ENCODE measurements around the gene VAX1.

The VAX1 gene

DNA sequence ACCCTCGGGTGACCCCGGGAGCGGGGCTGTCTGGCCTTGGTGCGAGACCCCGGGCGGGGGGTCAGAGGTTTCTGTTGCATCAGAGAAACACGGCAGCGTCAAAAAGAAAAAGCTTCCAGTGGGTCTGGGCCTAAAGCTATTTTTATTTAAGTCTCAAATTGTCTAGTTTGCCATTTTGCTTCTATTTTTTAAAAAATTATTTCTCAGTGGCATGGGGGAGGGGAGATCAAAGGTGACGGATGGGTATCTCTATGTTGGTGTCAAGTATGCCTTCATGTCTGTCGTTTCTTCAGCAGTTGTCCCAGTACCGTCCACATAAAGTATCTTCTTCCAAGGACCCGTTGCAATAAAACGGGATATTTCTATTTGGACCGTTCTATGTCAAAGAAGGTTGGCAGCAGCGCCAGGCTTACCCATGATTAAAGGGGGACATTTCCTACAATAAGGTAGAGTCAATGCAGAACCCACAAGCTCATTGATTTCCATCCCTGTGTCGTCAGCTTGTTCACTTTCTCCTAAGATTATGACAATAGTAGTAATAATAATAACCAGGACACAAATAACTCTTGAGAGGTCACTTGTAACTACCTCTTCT is 26.0 kb upstream of the VAX1 start:
- no peak for DNase-seq

DNA sequence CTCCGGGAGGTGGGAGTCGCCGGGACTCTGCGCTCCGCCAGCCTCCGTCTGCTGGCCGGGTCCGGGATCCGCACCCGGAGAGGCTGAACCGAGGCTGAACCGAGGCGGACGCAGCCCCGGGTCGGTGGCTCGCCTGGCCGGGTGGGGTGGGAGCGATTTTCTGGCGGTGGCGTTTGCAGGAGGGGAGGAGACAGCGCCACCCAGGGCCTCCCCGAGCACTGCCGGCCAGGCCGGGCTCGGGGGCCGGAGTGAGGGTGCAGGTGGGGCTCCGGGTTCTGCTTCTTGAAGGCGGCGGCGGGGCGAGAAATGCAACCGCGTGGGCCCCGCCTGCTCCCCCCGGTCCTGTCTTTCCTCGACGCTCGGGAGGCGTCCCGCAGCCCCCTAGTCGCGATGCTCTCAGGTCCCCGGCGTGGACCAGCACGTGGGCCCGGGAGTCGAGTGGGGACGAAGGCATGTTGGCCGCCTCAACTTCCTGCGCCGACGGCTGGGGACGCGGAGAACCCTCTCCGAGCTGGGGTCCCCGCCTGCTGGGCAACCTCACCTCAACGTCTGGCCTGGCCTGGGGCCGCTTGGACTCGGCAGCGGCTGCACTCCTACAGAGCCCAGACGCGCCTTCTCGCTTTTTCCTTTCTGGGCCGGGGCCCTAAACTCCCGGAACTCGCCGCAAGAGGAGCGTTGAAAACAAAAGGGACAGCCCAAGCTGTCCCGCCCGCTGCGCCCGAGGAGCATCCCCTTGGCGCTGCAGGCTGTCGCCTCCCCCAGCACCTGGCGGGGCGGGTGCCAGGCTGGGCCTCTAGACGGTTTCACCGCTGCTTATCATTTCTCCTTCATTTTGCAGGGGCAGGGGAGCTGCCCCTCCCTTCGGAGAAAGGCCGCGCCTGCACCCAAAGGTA is 25.2 kb upstream of the VAX1 start:
- DNase-seq: no peak

DNA sequence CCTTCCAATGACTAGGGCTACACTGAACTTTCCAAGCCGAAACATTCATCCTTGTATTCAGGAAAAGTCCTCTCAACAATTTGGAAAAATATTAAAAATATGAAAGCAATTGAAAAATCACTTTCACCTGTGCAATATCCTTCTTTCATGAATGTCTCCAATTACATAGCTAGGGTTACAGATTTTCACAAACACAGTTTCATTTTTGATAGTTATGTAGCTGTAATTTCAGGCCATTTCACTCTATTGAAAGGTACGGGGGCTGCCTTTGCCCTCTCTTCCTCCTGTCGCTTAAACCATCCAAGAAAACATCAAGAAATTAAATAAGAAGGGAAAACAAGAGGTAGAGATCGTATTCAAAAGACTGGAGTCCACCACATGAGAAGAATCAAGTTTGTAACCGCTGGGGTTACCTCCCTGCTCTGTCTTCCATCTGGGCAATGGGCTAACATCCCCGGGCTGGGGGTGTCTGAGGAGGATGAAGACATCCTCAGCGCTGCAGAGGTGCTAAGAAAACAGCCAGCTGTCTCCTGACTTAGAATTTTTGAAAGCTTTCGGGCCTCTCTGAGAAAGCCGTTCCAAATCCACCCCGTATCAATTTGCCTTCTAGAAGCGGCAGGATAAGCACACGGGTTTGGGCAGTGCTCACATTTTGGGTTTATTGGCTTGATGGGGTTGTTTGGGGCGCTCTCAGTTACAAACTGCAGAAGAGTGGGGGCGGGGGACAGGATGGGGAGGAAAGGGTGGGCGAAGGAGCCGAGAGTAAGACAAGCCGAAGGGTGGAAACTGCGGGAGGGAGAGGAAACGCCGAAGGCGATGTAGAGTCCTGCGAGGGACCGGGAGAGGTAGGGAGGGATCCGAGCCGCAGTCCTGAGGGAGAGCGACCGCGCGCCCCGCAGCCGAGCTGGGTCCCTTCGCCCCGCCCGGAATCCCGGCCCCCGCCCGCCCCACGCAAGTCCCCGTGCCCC is 24.3 kb upstream of the VAX1 start:
- no peak for DNase-seq

DNA sequence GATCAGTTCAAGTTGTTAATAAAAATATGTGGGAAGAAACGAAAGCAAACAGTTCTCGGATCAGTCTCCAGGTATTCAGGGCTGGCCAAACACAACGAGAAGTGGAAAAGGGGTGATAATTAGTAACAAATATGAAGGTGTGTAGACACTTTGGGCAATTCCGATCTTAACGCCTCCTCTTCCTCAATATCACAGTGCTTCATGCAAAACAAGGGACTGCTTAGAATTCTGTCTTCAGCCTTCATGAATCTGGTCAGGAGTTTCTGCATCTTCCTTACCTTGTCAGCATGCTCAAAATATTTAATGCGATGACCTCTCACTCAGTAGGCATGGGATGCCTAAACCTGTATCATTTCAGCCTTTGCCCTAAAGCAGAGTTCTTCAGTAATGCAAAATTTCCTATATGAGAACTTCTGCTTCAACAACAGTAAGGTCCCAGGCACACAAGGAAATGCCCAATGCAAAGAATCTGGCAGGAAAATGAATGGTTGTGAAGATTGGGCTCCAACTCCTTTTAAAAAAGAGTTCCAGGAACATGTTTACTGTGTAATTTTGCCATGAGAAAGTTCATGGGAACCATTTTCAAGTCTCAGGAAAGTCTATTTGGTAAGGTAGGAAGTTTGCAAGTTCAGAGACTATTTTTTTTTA is 23.4 kb upstream of the VAX1 start:
- DNase-seq: no peak

- no peak for DNase-seq
Observed at GRCh38 chr10:117160567-117160966, 22.5 kb upstream of the VAX1 start.

DNA sequence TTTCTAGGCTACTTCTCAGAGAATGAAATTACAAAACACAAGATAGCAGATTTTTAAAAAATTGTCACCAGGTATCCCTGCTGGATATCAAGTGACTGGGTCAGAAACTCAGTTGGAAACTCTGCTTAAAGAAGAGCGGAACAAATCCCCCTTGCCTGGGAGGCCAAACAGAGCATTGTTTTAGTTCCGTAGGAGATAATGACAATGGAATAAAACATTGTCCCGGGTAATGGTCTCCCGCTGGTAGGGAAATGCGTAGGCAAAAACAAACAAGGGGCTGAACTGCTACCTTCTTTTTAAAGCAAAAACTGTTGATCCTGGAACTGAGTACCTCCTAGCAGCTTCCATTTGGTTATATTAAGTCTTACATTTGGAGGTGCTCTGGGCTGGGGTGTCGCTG is 21.3 kb upstream of the VAX1 start:
- no peak for DNase-seq

GRCh38 chr10:117158297-117158696 is 20.2 kb upstream of the VAX1 start:
- DNase-seq: no peak

- DNase-seq: no peak
Observed at GRCh38 chr10:117152668-117153067, 14.6 kb upstream of the VAX1 start.

- DNase-seq: no peak
Observed at GRCh38 chr10:117148284-117148683, 10.2 kb upstream of the VAX1 start.

GRCh38 chr10:117145019-117145418 is 6.9 kb upstream of the VAX1 start:
- no peak for DNase-seq

- DNase-seq: no peak
Observed at GRCh38 chr10:117143103-117143823, 5.2 kb upstream of the VAX1 start.

DNA sequence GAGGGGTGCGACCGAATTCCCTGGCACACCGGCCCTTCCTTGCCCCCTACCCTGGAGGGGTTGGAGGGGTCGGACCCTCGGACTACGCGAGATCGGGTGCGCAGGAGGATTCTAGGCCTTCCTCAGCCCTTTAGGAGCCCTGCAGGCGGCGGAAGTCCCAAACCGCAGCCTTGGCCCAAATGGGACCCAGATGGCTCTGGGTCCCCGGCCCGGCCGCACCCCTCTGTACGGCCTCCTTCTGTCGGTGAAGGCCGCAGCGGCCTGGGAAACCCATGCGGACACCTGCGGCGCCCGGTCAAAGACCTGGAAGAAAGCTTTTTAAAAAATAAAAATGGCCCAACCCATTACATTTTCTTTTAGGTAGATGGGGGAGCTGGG is 2.4 kb upstream of the VAX1 start:
- DNase-seq: no peak

GRCh38 chr10:117139581-117140524 is 1.8 kb upstream of the VAX1 start:
- no peak for DNase-seq

GRCh38 chr10:117138838-117139580 is 939 bp upstream of the VAX1 start:
- DNase-seq: no peak

- no peak for DNase-seq
Observed at GRCh38 chr10:117137031-117137910, 799 bp downstream of the VAX1 start.

DNA sequence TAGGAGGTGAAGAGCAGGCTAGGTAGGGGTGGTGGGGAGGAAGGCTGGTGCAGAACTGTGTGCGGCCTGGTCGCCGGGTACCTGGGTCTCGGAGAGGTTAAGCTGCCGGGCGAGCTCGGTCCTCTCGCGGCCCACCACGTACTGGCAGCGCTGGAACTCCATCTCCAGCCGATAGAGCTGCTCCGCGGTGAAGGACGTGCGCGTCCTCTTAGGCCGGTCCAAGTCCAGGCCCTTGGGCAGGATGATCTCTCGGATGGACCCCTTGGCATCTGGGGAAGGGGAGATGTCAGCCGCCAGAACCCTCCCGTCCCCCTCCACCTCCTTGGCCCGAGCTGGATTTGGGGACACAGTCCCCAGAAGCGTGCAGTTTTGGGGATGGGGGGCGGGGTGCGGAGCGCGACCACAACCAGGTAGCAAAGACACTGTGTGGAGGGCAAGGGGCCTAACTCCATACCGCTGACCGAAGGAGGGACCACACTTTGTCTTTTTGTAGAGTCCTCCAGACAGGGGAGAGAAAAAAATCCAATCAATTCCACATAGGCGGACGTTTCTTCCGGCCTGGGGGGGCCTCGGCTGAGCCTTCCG is 1.6 kb downstream of the VAX1 start:
- DNase-seq: no peak

DNA sequence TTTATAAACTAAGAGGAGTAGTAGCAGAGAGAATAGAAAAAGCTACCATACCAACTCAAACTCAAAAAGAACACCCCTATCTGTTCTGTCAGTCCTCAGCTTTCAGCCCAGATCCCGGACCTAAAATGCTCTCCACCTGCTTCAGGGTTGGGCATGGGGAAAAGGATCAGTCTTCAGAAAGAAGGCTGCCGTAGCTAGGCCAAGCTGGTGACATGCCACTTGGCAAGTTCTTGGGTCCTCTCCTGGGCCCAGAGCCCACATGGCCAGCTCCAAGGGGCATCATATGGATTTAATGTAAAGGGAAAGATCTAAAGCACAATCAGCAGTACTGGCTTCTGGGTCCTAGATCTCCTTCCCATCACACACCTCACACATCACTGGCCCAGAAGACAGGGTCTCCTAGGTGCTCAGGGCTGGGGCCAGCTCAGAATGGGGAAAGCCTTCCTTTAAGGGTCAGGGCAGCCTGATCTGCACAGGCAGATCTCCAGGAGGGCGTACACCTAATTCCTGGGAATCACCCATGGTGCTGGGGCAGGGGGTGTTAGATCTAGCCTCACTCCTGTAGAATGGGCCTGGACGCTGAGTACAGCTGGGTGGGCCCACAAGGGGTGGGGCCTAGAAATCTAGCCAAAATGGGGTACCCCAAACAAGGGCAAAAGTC is 2.5 kb downstream of the VAX1 start:
- DNase-seq: no peak

- DNase-seq: no peak
Observed at GRCh38 chr10:117135026-117135372, 3.1 kb downstream of the VAX1 start.

Measured in CD4-positive, alpha-beta T cell treated with Interleukin-1 beta for 1 hour (primary cell).